K562 (cell line): ENCODE data around the gene OST4. TPM values are rescaled to one million over a fixed set of nuclear protein-coding genes. Genes with fewer than 3 reads are reported as not detected.

Experiments
- ATF1 ChIP-seq, 2 experiments: fragments of 450-650 bp in 1 of 2; IDR thresholded peaks; 2 replicates each; pipeline ENCODE4 v1.6.1; 2016; ENCODE audit warnings: missing compliant biosample characterization in 1 of 2, missing genetic modification characterization in 1 of 2
- BRF2 ChIP-seq: IDR thresholded peaks from 3 replicates; pipeline ENCODE4 v1.6.1; 2011; ENCODE audit warnings: borderline replicate concordance, mild to moderate bottlenecking; ENCODE audit not compliant: insufficient read length, insufficient read depth
- GTF2B ChIP-seq: IDR thresholded peaks from 2 replicates; pipeline ENCODE4 v1.6.1; 2011; ENCODE audit not compliant: insufficient read length; ENCODE audit errors: extremely low read depth
- HDAC8 ChIP-seq: fragments of 450-650 bp; IDR thresholded peaks from 2 replicates; pipeline ENCODE4 v1.6.1; 2016; ENCODE audit warnings: mild to moderate bottlenecking, missing genetic modification characterization, moderate library complexity, missing compliant biosample characterization
- KLF1 ChIP-seq: fragments of 450-650 bp; IDR thresholded peaks from 2 replicates; pipeline ENCODE4 v1.6.1; 2016; ENCODE audit warnings: missing genetic modification characterization, missing compliant biosample characterization
- NCOA1 ChIP-seq: fragments of 450-650 bp; IDR thresholded peaks from 2 replicates; pipeline ENCODE4 v1.6.1; 2016; ENCODE audit warnings: low read depth
- NFE2L1 ChIP-seq: fragments of 450-650 bp; IDR thresholded peaks from 2 replicates; pipeline ENCODE4 v1.6.1; 2016; ENCODE audit warnings: missing genetic modification characterization, low read depth, mild to moderate bottlenecking, missing compliant biosample characterization, moderate library complexity, borderline replicate concordance
- NR2C2 ChIP-seq, 2 experiments: fragments of 200-800 bp in 1 of 2; sonication (Bioruptor generic) in 1 of 2; sonication (generic) in 1 of 2; formaldehyde crosslinking in 1 of 2; IDR thresholded peaks; 2 replicates each; pipeline versions ENCODE4 v1.6.1 to v1.8.0; 2016 to 2022; ENCODE audit warnings: mild to moderate bottlenecking in 1 of 2, missing compliant biosample characterization in 1 of 2, missing genetic modification characterization in 1 of 2, missing genetic modification reagents in 1 of 2
- SIN3B ChIP-seq: fragments of 450-650 bp; IDR thresholded peaks from 2 replicates; pipeline ENCODE4 v1.6.1; 2017; ENCODE audit warnings: low read depth, mild to moderate bottlenecking, moderate library complexity
- ZNF212 ChIP-seq: fragments of 450-650 bp; formaldehyde crosslinking; IDR thresholded peaks from 2 replicates; pipeline ENCODE4 v1.4.0; 2020; ENCODE audit warnings: mild to moderate bottlenecking
- ZNF518B ChIP-seq: fragments of 250-450 bp; sonication (Bioruptor Pico); IDR thresholded peaks from 2 replicates; pipeline ENCODE4 v1.5.0; 2021; ENCODE audit warnings: mild to moderate bottlenecking, moderate library complexity
- ZNF57 ChIP-seq: fragments of 450-650 bp; formaldehyde crosslinking; IDR thresholded peaks from 2 replicates; pipeline ENCODE4 v1.4.0; 2020; ENCODE audit warnings: mild to moderate bottlenecking, moderate library complexity
- ZNF644 ChIP-seq: fragments of 200-800 bp; sonication (Bioruptor generic); IDR thresholded peaks from 2 replicates; pipeline ENCODE4 v1.6.1; 2016; ENCODE audit warnings: low read depth, missing genetic modification characterization, missing compliant biosample characterization
- polyA plus RNA-seq, 8 experiments: library from polyadenylated mRNA; depleted of rRNA in 4 of 8; stranded (reverse) in 5 of 8; unstranded in 3 of 8; fragments of >200 nt; fragmentation: Nextera tagmentation in 2 of 8; fragmentation: Illumina TruSeq in 1 of 8; extraction: Ambion mirVana in 2 of 8; extraction: Trizol in 1 of 8; gene quantifications; 2 replicates each; pipeline versions ENCODE4 v1.2.1 to v1.2.3, GENCODE V29; 2011 to 2014; ENCODE audit warnings: inconsistent platforms in 1 of 8, missing spikeins in 1 of 8
- total RNA-seq, 7 experiments: library from RNA; depleted of rRNA in 6 of 7; stranded (reverse); fragments of >200 nt in 6 of 7; fragmentation: Illumina TruSeq in 2 of 7; extraction: Trizol in 2 of 7; gene quantifications; 2 replicates each; pipeline versions ENCODE4 v1.2.1 to v1.2.3, GENCODE V29; 2011 to 2021; ENCODE audit warnings: low replicate concordance in 1 of 7
- TF ChIP-seq, protein P1 (sequence below): fragments of 200-400 bp; formaldehyde crosslinking; IDR thresholded peaks from 2 replicates; pipeline ENCODE4 v1.6.1; 2017; ENCODE audit warnings: mild to moderate bottlenecking, low read depth, low read length, moderate library complexity
- TF ChIP-seq, protein P2 (sequence below): fragments of 250-450 bp; sonication (Bioruptor Pico); IDR thresholded peaks from 2 replicates; pipeline ENCODE4 v1.8.0; 2021; ENCODE audit warnings: mild to moderate bottlenecking, moderate library complexity
- TF ChIP-seq, protein P3 (sequence below), 2 experiments: fragments of 450-650 bp in 1 of 2; sonication (generic) in 1 of 2; formaldehyde crosslinking; conservative IDR thresholded peaks; 2 replicates each; pipeline versions ENCODE4 v1.4.0 to v1.8.1; 2020 to 2022; ENCODE audit warnings: mild to moderate bottlenecking in 1 of 2, missing genetic modification reagents in 1 of 2

The OST4 gene
- total and polyA plus RNA-seq, 9 of the 15 experiments (the other 6 are each of a cell fraction or from before 2014, with no cell fraction given): 186 to 1,155 (median 355) TPM

DNA sequence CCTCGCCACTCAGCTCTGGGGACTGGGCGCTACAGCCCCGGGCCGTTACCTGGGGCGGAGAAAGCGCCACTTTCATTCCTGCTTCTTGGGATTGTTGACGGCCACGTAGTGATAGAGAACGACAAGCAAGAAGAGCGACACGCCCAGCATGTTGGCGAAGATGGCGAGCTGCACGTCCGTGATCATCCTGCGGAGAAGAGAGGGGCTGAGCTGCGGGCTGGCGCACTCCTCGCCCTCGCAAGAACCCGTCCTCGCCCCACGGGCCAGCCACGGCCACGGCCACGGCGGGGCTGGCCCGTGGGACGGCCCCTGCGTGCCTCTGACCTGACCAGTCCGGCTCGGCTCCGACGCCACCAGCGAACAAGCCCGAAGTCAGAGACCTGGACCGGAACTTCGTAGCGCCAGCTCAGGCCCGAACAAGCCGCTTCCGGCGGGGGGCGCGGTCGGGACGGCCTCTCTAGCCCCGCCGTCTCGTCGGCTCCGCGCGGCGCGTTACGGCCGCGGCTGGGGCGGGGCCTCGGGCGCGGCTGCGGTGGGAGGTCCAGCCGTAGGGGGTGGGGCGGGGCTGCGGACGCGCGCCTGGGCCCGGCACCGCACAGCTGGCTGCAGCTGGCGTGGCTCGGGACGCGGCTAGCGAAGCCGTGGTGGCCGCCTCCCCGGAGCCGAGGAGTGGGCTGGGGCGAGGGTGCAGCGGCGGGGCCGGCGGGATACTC, at the start of gene OST4 (continued):
- TF ChIP-seq ZNF57 (CRISPR knock-in tag) (no peak), BRF2 (no peak), GTF2B (no peak), SIN3B (peak; percentile 81), ZNF518B (CRISPR knock-in tag) (no peak), KLF1 (tag) (no peak), NR2C2 (CRISPR knock-in tag; IDR thresholded peaks at IDR 0.05) (no peak), NR2C2 (tag; IDR thresholded peaks at IDR 0.05) (peak; percentile 61; the same call in 1 of the 2 replicates), NFE2L1 (tag) (no peak), HDAC8 (tag) (no peak), NCOA1 (no peak), ZNF644 (no peak), ZNF212 (CRISPR knock-in tag) (no peak), ATF1 (CRISPR knock-in tag; IDR thresholded peaks at IDR 0.05) (peak; percentile 39; the same call in 1 of the 2 replicates), ATF1 (tag; IDR thresholded peaks at IDR 0.05) (peak; percentile 93)
- TF ChIP-seq, protein P1, sequence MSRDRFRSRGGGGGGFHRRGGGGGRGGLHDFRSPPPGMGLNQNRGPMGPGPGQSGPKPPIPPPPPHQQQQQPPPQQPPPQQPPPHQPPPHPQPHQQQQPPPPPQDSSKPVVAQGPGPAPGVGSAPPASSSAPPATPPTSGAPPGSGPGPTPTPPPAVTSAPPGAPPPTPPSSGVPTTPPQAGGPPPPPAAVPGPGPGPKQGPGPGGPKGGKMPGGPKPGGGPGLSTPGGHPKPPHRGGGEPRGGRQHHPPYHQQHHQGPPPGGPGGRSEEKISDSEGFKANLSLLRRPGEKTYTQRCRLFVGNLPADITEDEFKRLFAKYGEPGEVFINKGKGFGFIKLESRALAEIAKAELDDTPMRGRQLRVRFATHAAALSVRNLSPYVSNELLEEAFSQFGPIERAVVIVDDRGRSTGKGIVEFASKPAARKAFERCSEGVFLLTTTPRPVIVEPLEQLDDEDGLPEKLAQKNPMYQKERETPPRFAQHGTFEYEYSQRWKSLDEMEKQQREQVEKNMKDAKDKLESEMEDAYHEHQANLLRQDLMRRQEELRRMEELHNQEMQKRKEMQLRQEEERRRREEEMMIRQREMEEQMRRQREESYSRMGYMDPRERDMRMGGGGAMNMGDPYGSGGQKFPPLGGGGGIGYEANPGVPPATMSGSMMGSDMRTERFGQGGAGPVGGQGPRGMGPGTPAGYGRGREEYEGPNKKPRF: no peak
- TF ChIP-seq, protein P2, sequence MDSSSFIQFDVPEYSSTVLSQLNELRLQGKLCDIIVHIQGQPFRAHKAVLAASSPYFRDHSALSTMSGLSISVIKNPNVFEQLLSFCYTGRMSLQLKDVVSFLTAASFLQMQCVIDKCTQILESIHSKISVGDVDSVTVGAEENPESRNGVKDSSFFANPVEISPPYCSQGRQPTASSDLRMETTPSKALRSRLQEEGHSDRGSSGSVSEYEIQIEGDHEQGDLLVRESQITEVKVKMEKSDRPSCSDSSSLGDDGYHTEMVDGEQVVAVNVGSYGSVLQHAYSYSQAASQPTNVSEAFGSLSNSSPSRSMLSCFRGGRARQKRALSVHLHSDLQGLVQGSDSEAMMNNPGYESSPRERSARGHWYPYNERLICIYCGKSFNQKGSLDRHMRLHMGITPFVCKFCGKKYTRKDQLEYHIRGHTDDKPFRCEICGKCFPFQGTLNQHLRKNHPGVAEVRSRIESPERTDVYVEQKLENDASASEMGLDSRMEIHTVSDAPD (CRISPR knock-in tag): no peak
- TF ChIP-seq, protein P3, sequence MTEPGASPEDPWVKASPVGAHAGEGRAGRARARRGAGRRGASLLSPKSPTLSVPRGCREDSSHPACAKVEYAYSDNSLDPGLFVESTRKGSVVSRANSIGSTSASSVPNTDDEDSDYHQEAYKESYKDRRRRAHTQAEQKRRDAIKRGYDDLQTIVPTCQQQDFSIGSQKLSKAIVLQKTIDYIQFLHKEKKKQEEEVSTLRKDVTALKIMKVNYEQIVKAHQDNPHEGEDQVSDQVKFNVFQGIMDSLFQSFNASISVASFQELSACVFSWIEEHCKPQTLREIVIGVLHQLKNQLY (CRISPR knock-in tag; conservative IDR thresholded peaks at IDR 0.05): no peak
